Measurements from ENCODE around the gene PPFIBP2.

DNA sequence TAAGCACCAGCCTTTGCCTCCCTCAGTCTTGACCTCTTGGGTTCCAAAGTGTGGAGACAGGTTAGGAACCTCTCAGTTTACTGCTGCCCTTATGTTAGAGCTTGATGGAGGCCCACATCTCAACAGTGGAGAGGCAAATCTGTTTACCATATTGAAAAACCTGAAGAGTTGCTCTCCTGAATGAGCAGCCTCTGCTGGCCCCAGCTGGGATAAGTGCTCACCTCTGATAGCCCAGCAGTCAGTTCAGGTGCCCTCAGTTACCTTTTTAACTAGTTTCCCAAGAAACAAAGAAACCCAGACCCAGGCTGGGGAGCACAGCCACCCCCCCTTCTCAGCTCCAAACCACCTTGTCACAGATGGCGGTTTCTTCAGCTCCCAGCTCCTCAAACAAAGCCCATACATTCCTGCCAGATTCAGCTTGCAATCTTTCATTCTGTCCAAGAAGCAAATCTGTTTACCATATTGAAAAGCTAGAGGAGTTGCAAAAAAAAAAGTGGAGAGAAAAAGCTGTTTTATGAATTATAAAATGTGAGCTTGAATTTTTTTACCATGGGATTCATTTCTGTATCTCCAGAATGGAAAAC is 57.2 kb downstream of the PPFIBP2 start:
- TF ChIP-seq, protein P1, sequence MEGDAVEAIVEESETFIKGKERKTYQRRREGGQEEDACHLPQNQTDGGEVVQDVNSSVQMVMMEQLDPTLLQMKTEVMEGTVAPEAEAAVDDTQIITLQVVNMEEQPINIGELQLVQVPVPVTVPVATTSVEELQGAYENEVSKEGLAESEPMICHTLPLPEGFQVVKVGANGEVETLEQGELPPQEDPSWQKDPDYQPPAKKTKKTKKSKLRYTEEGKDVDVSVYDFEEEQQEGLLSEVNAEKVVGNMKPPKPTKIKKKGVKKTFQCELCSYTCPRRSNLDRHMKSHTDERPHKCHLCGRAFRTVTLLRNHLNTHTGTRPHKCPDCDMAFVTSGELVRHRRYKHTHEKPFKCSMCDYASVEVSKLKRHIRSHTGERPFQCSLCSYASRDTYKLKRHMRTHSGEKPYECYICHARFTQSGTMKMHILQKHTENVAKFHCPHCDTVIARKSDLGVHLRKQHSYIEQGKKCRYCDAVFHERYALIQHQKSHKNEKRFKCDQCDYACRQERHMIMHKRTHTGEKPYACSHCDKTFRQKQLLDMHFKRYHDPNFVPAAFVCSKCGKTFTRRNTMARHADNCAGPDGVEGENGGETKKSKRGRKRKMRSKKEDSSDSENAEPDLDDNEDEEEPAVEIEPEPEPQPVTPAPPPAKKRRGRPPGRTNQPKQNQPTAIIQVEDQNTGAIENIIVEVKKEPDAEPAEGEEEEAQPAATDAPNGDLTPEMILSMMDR (IDR thresholded peaks at IDR 0.05 in 8 of 11, conservative IDR thresholded peaks at IDR 0.05 in 3 of 11), result no peak
- TF ChIP-seq POLR2A (IDR thresholded peaks at IDR 0.05) (no peak), POLR2AphosphoS5 (IDR thresholded peaks at IDR 0.05) (no peak)
